GM23248 (cell line): Measurements from ENCODE around the gene PPP1CB.

Experiments
- EZH2 ChIP-seq: fragments of 200-600 bp; sonication (generic); IDR thresholded peaks from 2 replicates; pipeline ENCODE4 v1.6.1; 2018; ENCODE audit warnings: antibody characterized with exemption, mild to moderate bottlenecking; ENCODE audit not compliant: insufficient read depth, poor library complexity, severe bottlenecking
- EZH2phosphoT487 ChIP-seq: fragments of 200-600 bp; sonication (generic); IDR thresholded peaks from 2 replicates; pipeline ENCODE4 v1.6.1; 2018; ENCODE audit warnings: antibody characterized with exemption, moderate library complexity, mild to moderate bottlenecking, low read depth; ENCODE audit not compliant: insufficient read depth

DNA sequence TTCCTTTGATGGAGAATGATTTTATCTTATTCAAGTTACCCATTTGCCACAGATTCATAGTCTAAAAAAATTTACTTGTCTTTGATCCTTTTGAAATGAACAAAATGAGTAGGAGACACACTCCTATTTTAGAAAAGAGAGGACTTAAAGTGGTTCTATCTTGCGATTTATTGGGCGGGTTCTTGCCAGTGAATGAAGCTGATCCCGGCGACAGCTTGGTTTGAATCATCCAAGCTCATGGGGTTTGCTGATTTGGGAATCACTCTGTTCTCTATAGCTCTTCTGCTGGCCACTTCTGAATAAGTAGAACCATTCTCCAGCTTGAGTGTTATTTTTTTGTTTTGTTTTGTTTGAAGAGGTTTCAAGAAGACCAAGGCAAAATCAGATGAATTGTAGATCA lies 25.5 kb upstream of the PPP1CB start:
- no peak for TF ChIP-seq EZH2phosphoT487
- no peak for TF ChIP-seq EZH2
